ENCODE data around the gene MCEE. TPM values are rescaled to one million over a fixed set of nuclear protein-coding genes. Genes with fewer than 3 reads are reported as not detected.

Gene MCEE
- total RNA-seq, 3 donors from 2014 or later, result 18.2 to 22.8 (median 19.1) TPM

DNA sequence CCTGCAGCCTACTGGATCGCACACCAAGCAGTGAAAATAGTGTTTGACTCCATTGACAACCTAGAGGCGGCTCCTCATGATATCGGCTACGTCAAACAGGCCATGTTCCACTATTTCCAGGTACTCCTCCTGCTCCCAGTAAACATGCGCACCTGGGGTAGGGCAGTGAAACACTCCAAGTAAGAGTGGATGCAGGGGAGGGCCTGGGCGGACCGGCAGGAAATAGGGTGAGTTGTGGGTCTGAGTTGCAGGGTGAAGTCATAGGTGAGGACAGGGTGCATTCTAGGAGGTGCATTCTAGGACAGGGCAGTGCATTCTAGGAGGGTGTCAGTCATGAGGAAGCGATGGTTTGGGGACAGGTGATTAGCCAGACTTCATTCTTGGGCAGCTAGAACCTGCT, 56.6 kb downstream of the MCEE start:
- TF ChIP-seq, protein P1, sequence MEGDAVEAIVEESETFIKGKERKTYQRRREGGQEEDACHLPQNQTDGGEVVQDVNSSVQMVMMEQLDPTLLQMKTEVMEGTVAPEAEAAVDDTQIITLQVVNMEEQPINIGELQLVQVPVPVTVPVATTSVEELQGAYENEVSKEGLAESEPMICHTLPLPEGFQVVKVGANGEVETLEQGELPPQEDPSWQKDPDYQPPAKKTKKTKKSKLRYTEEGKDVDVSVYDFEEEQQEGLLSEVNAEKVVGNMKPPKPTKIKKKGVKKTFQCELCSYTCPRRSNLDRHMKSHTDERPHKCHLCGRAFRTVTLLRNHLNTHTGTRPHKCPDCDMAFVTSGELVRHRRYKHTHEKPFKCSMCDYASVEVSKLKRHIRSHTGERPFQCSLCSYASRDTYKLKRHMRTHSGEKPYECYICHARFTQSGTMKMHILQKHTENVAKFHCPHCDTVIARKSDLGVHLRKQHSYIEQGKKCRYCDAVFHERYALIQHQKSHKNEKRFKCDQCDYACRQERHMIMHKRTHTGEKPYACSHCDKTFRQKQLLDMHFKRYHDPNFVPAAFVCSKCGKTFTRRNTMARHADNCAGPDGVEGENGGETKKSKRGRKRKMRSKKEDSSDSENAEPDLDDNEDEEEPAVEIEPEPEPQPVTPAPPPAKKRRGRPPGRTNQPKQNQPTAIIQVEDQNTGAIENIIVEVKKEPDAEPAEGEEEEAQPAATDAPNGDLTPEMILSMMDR (IDR thresholded peaks at IDR 0.05), result no peak
- DNase-seq (no peak), ATAC-seq (no peak)
- peaks cover 27% of the 10 kb centered on the region for H3K4me1 ChIP-seq (ENCODE audit: low read depth)
- H3K4me3 ChIP-seq, result no peak overlapping the region
- intact Hi-C loops (cut with DNase I, micrococcal nuclease), result no loop called here
- H3K9me3 ChIP-seq, result no peaks in the 10 kb centered on the region
- H3K36me3 ChIP-seq (ENCODE audit: low read depth), result peaks cover 11% of the 10 kb centered on the region

DNA sequence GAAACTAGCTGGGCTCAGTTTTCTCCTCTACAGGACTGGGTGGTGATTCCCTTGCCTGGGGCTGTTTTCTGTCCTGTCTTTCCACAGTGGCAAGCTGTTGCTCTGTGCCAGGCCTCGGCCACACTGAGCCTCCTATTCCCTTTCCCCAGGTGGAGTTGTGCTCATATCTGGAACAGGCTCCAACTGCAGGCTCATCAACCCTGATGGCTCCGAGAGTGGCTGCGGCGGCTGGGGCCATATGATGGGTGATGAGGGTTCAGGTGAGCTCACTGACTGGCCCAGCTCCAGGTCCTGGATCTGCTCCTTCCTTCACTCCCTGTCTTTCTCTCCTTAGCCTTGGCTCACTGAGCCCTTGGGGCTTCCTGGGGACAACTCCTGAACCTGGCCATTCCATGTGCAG, 57.5 kb downstream of the MCEE start:
- Histone ChIP-seq H3K4me3 (no peak overlapping the region), H3K4me1 (ENCODE audit: low read depth) (peaks cover 27% of the 10 kb centered on the region), H3K36me3 (ENCODE audit: low read depth) (peaks cover 6% of the 10 kb centered on the region), H3K9me3 (no peaks in the 10 kb centered on the region)
- peak in 1 of 3 donors; percentile 54 for DNase-seq
- TF ChIP-seq, protein P1 (IDR thresholded peaks at IDR 0.05), result no peak
- intact Hi-C loops (cut with DNase I, micrococcal nuclease), result no loop called here
- no peak for ATAC-seq

DNA sequence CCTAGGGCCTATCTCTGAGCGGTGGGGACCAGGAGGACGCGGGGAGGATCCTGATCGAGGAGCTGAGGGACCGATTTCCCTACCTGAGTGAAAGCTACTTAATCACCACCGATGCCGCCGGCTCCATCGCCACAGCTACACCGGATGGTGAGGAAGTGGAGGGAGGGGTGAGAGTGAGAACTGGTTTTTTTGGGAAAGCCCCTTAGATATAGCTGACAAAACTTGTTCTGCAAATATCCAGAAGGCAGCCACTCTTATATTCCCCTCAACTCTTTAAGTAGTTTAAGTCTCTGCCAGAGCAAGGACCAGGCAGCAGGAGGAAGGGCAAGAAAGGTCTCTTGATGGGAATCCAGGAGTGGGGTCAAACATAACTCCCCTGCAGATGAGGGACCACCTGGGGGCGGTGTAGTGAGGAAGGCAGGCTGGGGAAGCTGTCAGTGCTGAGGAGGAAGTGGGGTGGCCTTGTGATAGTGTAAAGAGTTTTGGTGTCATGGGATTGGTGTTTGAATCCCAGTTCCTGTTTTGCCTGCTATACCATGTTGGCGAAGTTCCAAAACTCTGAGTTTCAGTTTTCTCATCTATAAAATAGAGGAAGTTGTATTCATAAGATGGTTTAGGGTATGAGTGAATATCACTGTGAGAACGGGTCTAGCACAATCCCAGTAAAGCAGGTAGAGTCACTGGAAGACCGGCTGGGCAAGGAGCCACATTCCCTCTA, 58.2 kb downstream of the MCEE start:
- ATAC-seq, result peak; percentile 17
- intact Hi-C loops (cut with DNase I, micrococcal nuclease), result no loop called here
- TF ChIP-seq, protein P1 (IDR thresholded peaks at IDR 0.05), result no peak
- H3K4me1 ChIP-seq (ENCODE audit: low read depth), result peaks cover 27% of the 10 kb centered on the region
- DNase-seq, result peak; percentile 50 to 62 (median 52)
- H3K36me3 ChIP-seq (ENCODE audit: low read depth), result peaks cover 4% of the 10 kb centered on the region
- H3K9me3 ChIP-seq, result no peaks in the 10 kb centered on the region
- no peak overlapping the region for H3K4me3 ChIP-seq

GRCh38 chr2:71070294-71071093, 59.5 kb downstream of the MCEE start:
- H3K36me3 ChIP-seq (ENCODE audit: low read depth), result peaks cover 4% of the 10 kb centered on the region
- intact Hi-C loops (cut with DNase I, micrococcal nuclease), result no loop called here
- no peak for ATAC-seq
- TF ChIP-seq, protein P1 (IDR thresholded peaks at IDR 0.05), result no peak
- H3K4me3 ChIP-seq, result no peak overlapping the region
- no peaks in the 10 kb centered on the region for H3K9me3 ChIP-seq
- peaks cover 27% of the 10 kb centered on the region for H3K4me1 ChIP-seq (ENCODE audit: low read depth)
- peak in 1 of 3 donors; percentile 63 for DNase-seq

DNA sequence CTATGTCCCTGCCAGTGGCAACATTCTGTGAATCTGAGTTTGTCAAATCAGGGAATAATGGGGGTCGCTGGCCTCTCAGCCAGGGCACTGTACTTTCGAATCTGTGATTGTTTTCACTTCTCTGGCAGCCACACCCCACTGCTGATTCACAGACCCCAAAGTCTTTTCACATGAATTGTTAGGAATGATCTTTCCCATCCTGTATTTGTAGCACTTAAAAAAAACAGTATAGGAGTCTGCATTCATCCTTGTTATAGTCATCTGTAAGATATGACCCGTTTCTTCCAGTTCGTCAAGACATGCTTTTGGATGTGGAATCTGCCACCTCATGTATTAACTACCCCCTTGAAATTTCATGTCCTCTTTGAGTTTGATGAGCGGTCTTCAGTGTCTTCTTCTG, 60.7 kb downstream of the MCEE start:
- H3K9me3 ChIP-seq, result no peaks in the 10 kb centered on the region
- TF ChIP-seq, protein P1 (IDR thresholded peaks at IDR 0.05), result no peak
- no peaks in the 10 kb centered on the region for H3K36me3 ChIP-seq (ENCODE audit: low read depth)
- H3K4me1 ChIP-seq (ENCODE audit: low read depth), result peaks cover 27% of the 10 kb centered on the region
- no peak for ATAC-seq
- peak overlapping the region; percentile 38 for H3K4me3 ChIP-seq
- no peak for DNase-seq
- intact Hi-C loops (cut with DNase I, micrococcal nuclease), result no loop called here

All from mucosa of descending colon (tissue), 3 donors.